HepG2 (cell line): Measurements from ENCODE around the gene GATD1. TPM values are rescaled to one million over a fixed set of nuclear protein-coding genes. Genes with fewer than 3 reads are reported as not detected.

Source experiments
- AFF4 ChIP-seq: sonication (generic); formaldehyde crosslinking; IDR thresholded peaks from 2 replicates; pipeline ENCODE4 v1.4.0; 2020; ENCODE audit warnings: missing genetic modification reagents
- ATF2 ChIP-seq: sonication (generic); formaldehyde crosslinking; IDR thresholded peaks from 2 replicates; pipeline ENCODE4 v1.4.0; 2020; ENCODE audit warnings: missing genetic modification reagents
- FOSL1 ChIP-seq: sonication (generic); formaldehyde crosslinking; IDR thresholded peaks from 2 replicates; pipeline ENCODE4 v1.9.0; 2021; ENCODE audit warnings: missing genetic modification reagents, borderline replicate concordance
- IRF2 ChIP-seq: IDR thresholded peaks from 2 replicates; pipeline ENCODE4 v1.6.1; 2018; ENCODE audit warnings: missing genetic modification reagents, missing compliant biosample characterization
- NFE2L2 ChIP-seq: fragments of 150-350 bp; IDR thresholded peaks from 2 replicates; pipeline ENCODE4 v1.6.1; 2014; ENCODE audit warnings: low read length
- TRIM22 ChIP-seq: fragments of 450-650 bp; IDR thresholded peaks from 2 replicates; pipeline ENCODE4 v1.6.1; 2017
- WIZ ChIP-seq: sonication (generic); formaldehyde crosslinking; IDR thresholded peaks from 2 replicates; pipeline ENCODE4 v1.5.1; 2020; ENCODE audit warnings: mild to moderate bottlenecking, missing genetic modification reagents
- ZBTB3 ChIP-seq: sonication (generic); formaldehyde crosslinking; IDR thresholded peaks from 2 replicates; pipeline ENCODE4 v1.4.0; 2020; ENCODE audit warnings: low read depth, mild to moderate bottlenecking, moderate library complexity, missing genetic modification reagents, borderline replicate concordance
- ZFP41 ChIP-seq: sonication (generic); formaldehyde crosslinking; IDR thresholded peaks from 2 replicates; pipeline ENCODE4 v1.4.0; 2020; ENCODE audit warnings: mild to moderate bottlenecking, missing genetic modification reagents, borderline replicate concordance
- ZGPAT ChIP-seq: IDR thresholded peaks from 2 replicates; pipeline ENCODE4 v1.6.1; 2016; ENCODE audit warnings: mild to moderate bottlenecking
- ZNF572 ChIP-seq: sonication (generic); formaldehyde crosslinking; IDR thresholded peaks from 2 replicates; pipeline ENCODE4 v1.5.1; 2020; ENCODE audit warnings: mild to moderate bottlenecking, missing genetic modification reagents
- ZNF609 ChIP-seq: sonication (generic); formaldehyde crosslinking; IDR thresholded peaks from 2 replicates; pipeline ENCODE4 v1.4.0; 2020; ENCODE audit warnings: mild to moderate bottlenecking, missing genetic modification reagents, borderline replicate concordance
- ZNF740 ChIP-seq: sonication (generic); formaldehyde crosslinking; IDR thresholded peaks from 2 replicates; pipeline ENCODE4 v1.4.0; 2020; ENCODE audit warnings: missing genetic modification reagents
- polyA plus RNA-seq, 8 experiments: library from polyadenylated mRNA; depleted of rRNA in 3 of 8; stranded (reverse) in 7 of 8; unstranded in 1 of 8; fragments of >200 nt; fragmentation: Illumina TruSeq in 4 of 8; extraction: Trizol in 4 of 8; gene quantifications; 2 replicates each; pipeline versions ENCODE4 v1.2.1 to v1.2.3, GENCODE V29; 2011 to 2016; ENCODE audit warnings: low read depth in 4 of 8, missing spikeins in 1 of 8, mixed read lengths in 1 of 8; ENCODE audit not compliant: insufficient read depth in 1 of 8
- total RNA-seq, 5 experiments: library from RNA; depleted of rRNA; stranded (reverse); fragments of >200 nt; fragmentation: Illumina TruSeq; extraction: Trizol; gene quantifications; 2 replicates each; pipeline ENCODE4 v1.2.3, GENCODE V29; 2016; ENCODE audit warnings: low read depth in 1 of 5

Gene GATD1
- total and polyA plus RNA-seq, 2 of the 13 experiments (the other 11 are each of a cell fraction or from before 2014, with no cell fraction given) = 31.3 to 60.5 TPM

- TF ChIP-seq ZFP41 (CRISPR knock-in tag) (no peak), FOSL1 (no peak), AFF4 (CRISPR knock-in tag) (no peak), NFE2L2 (no peak), ZNF740 (CRISPR knock-in tag) (0 out of 2 replicates have a peak, but pooled peaks have one; percentile 10), TRIM22 (no peak), ZNF609 (CRISPR knock-in tag) (no peak; the same call in 1 of the 2 replicates), WIZ (CRISPR knock-in tag) (no peak; the same call in 1 of the 2 replicates), IRF2 (peak; percentile 96), ZNF572 (CRISPR knock-in tag) (no peak), ZGPAT (CRISPR knock-in tag) (peak; percentile 84), ZBTB3 (CRISPR knock-in tag) (peak; percentile 82; the same call in 1 of the 2 replicates), ATF2 (CRISPR knock-in tag) (peak; percentile 69)
These were observed 32.2 kb upstream of the GATD1 start, which contains the start of gene RPLP2 (continued) for GRCh38 chr11:809287-810039.
